Stimulated activated CD4-positive, alpha-beta T cell treated with anti-CD3 and anti-CD28 coated beads, Interleukin-1b, Interleukin-23, amount 100 ng/mL, for 24 hours (primary cell): ENCODE data around the gene ZNF410.

ENCODE experiments used
- DNase-seq, 4 experiments: peaks; one replicate each; pipeline ENCODE4 v3.0.0-alpha.2; 2020; ENCODE audit warnings: low read depth in 4 of 4, low spot score in 1 of 4

Gene ZNF410

GRCh38 chr14:73949752-73950734, 63.4 kb downstream of the ZNF410 start, which contains the start of the genes COQ6 and FAM161B:
TSS of gene COQ6 (plus strand) at chr14:73950302. CDS start at chr14:73950333, 31 bp downstream.
TSS of gene FAM161B (minus strand) at chr14:73950094. CDS start at chr14:73950026, 68 bp downstream.
- peak; percentile 67 to 90 (median 81) for DNase-seq

GRCh38 chr14:73953731-73954130, 67.1 kb downstream of the ZNF410 start:
- DNase-seq, result no peak

- no peak for DNase-seq
Measured at GRCh38 chr14:73955674-73956073, 69.0 kb downstream of the ZNF410 start.

GRCh38 chr14:73958591-73958990, 71.9 kb downstream of the ZNF410 start:
- no peak for DNase-seq

GRCh38 chr14:73961192-73961591, 74.5 kb downstream of the ZNF410 start:
- DNase-seq, result no peak

- DNase-seq, result no peak
Measured at GRCh38 chr14:73965216-73965615, 78.6 kb downstream of the ZNF410 start.

- DNase-seq, result no peak
Measured at GRCh38 chr14:73968885-73969284, 82.2 kb downstream of the ZNF410 start.

- DNase-seq, result no peak
Measured at GRCh38 chr14:73973497-73973896, 86.8 kb downstream of the ZNF410 start.

- DNase-seq, result no peak
Measured at GRCh38 chr14:73976125-73976524, 89.5 kb downstream of the ZNF410 start.

- no peak for DNase-seq
Measured at GRCh38 chr14:73977896-73978295, 91.2 kb downstream of the ZNF410 start.
